H9 (cell line): Measurements from ENCODE around the gene KIAA1143. TPM values are rescaled to one million over a fixed set of nuclear protein-coding genes. Genes with fewer than 3 reads are reported as not detected.

ENCODE experiments used
- DNase-seq: peaks from one replicate; pipeline ENCODE4 v3.0.0-alpha.2; 2017
- H2AFZ ChIP-seq: one replicate; pipeline ENCODE4 v1.6.1; 2013; ENCODE audit warnings: mild to moderate bottlenecking, low read length, control low read depth, moderate library complexity
- H2AK5ac ChIP-seq: 2 replicates; pipeline ENCODE4 v1.6.1; 2013; ENCODE audit warnings: low read length, control low read depth, mixed read lengths; ENCODE audit not compliant: insufficient read length
- H2BK120ac ChIP-seq: one replicate; pipeline ENCODE4 v1.6.1; 2013; ENCODE audit warnings: low read depth, mild to moderate bottlenecking, low read length, control low read depth, inconsistent platforms; ENCODE audit not compliant: poor library complexity, severe bottlenecking
- H2BK12ac ChIP-seq: 2 replicates; pipeline ENCODE4 v1.6.1; 2013; ENCODE audit warnings: low read length, control low read depth, mixed read lengths, low read depth; ENCODE audit not compliant: insufficient read length
- H2BK15ac ChIP-seq: 2 replicates; pipeline ENCODE4 v1.6.1; 2013; ENCODE audit warnings: low read depth, low read length, control low read depth
- H2BK20ac ChIP-seq: one replicate; pipeline ENCODE4 v1.6.1; 2013; ENCODE audit warnings: low read depth, mild to moderate bottlenecking, low read length, control low read depth, inconsistent platforms; ENCODE audit not compliant: poor library complexity, severe bottlenecking
- H2BK5ac ChIP-seq: 2 replicates; pipeline ENCODE4 v1.6.1; 2013; ENCODE audit warnings: low read length, control low read depth, mixed read lengths; ENCODE audit not compliant: insufficient read length
- H3K14ac ChIP-seq: 2 replicates; pipeline ENCODE4 v1.6.1; 2013; ENCODE audit warnings: low read length, control low read depth; ENCODE audit not compliant: insufficient read depth
- H3K18ac ChIP-seq: 2 replicates; pipeline ENCODE4 v1.6.1; 2013; ENCODE audit warnings: low read depth, mild to moderate bottlenecking, mixed read lengths, low read length, control low read depth; ENCODE audit not compliant: insufficient read length
- H3K23ac ChIP-seq: 2 replicates; pipeline ENCODE4 v1.6.1; 2013; ENCODE audit warnings: low read length, control low read depth, mixed read lengths, low read depth; ENCODE audit not compliant: insufficient read length
- H3K23me2 ChIP-seq: 2 replicates; pipeline ENCODE4 v1.6.1; 2013; ENCODE audit warnings: low read depth, mild to moderate bottlenecking, mixed read lengths, low read length, control low read depth; ENCODE audit not compliant: insufficient read length, poor library complexity, severe bottlenecking
- H3K27ac ChIP-seq: 2 replicates; pipeline ENCODE4 v1.5.1; 2013; ENCODE audit warnings: low read length, control low read depth, mixed read lengths, low read depth; ENCODE audit not compliant: insufficient read length
- H3K27me3 ChIP-seq: 2 replicates; pipeline ENCODE4 v1.6.1; 2013; ENCODE audit warnings: low read length, control low read depth, inconsistent platforms; ENCODE audit not compliant: insufficient read depth
- H3K4ac ChIP-seq: 2 replicates; pipeline ENCODE4 v1.6.1; 2013; ENCODE audit warnings: low read depth, mild to moderate bottlenecking, control low read depth, inconsistent platforms, low read length, moderate library complexity
- H3K4me1 ChIP-seq: 2 replicates; pipeline ENCODE4 v1.6.1; 2013; ENCODE audit warnings: low read length, control low read depth, inconsistent platforms; ENCODE audit not compliant: insufficient read depth
- H3K4me2 ChIP-seq: 2 replicates; pipeline ENCODE4 v1.6.1; 2013; ENCODE audit warnings: low read length, control low read depth, mixed read lengths; ENCODE audit not compliant: insufficient read length, insufficient read depth
- H3K56ac ChIP-seq: 2 replicates; pipeline ENCODE4 v1.6.1; 2013; ENCODE audit warnings: low read depth, mild to moderate bottlenecking, mixed read lengths, low read length, control low read depth; ENCODE audit not compliant: insufficient read length
- H3K79me1 ChIP-seq: 2 replicates; pipeline ENCODE4 v1.6.1; 2013; ENCODE audit warnings: low read depth, mild to moderate bottlenecking, moderate library complexity, low read length, control low read depth, inconsistent platforms; ENCODE audit not compliant: insufficient read depth, poor library complexity, severe bottlenecking
- H3K79me2 ChIP-seq: 2 replicates; pipeline ENCODE4 v1.6.1; 2013; ENCODE audit warnings: low read length, control low read depth, inconsistent platforms; ENCODE audit not compliant: insufficient read depth
- H3K9ac ChIP-seq: 2 replicates; pipeline ENCODE4 v1.6.1; 2013; ENCODE audit warnings: low read length, control low read depth, mixed read lengths; ENCODE audit not compliant: insufficient read length; ENCODE audit errors: extremely low read depth
- H3K9me3 ChIP-seq: one replicate; pipeline ENCODE4 v1.6.1; 2013; ENCODE audit warnings: low read depth, low read length, inconsistent platforms; ENCODE audit not compliant: control insufficient read depth
- H3T11ph ChIP-seq: one replicate; pipeline ENCODE4 v1.6.1; 2013; ENCODE audit warnings: mild to moderate bottlenecking, low read length, control low read depth, inconsistent platforms
- H4K20me1 ChIP-seq: one replicate; pipeline ENCODE4 v1.6.1; 2013; ENCODE audit not compliant: control insufficient read depth, insufficient read length, insufficient read depth
- H4K5ac ChIP-seq: 2 replicates; pipeline ENCODE4 v1.6.1; 2013; ENCODE audit warnings: low read depth, mild to moderate bottlenecking, mixed read lengths, low read length, control low read depth; ENCODE audit not compliant: insufficient read length
- H4K8ac ChIP-seq: replicated peaks from 2 replicates; pipeline ENCODE4 v1.6.1; 2013; ENCODE audit warnings: low read length, control low read depth, mixed read lengths, low read depth; ENCODE audit not compliant: insufficient read length
- H4K91ac ChIP-seq: 2 replicates; pipeline ENCODE4 v1.6.1; 2013; ENCODE audit warnings: low read depth, mild to moderate bottlenecking, moderate library complexity, mixed read lengths, low read length, control low read depth; ENCODE audit not compliant: insufficient read length
- H3K27ac Mint-ChIP-seq, 3 experiments: 2 replicates in 2 of 3; 3 replicates in 1 of 3; pipeline ENCODE4 v1.8.0; 2020 to 2021; ENCODE audit warnings: mixed read lengths in 3 of 3, mild to moderate bottlenecking in 1 of 3, moderate library complexity in 1 of 3
- H3K27me3 Mint-ChIP-seq: 2 replicates; pipeline ENCODE4 v1.8.0; 2021; ENCODE audit warnings: low read depth, mild to moderate bottlenecking, moderate library complexity, mixed read lengths
- H3K36me3 Mint-ChIP-seq, 3 experiments: 2 replicates in 2 of 3; 3 replicates in 1 of 3; pipeline ENCODE4 v1.8.0; 2020 to 2021; ENCODE audit warnings: low read depth in 3 of 3, mixed read lengths in 3 of 3; ENCODE audit not compliant: insufficient read depth in 1 of 3
- H3K4me1 Mint-ChIP-seq, 2 experiments: 2 replicates each; pipeline ENCODE4 v1.8.0; 2020; ENCODE audit warnings: mixed read lengths in 2 of 2
- H3K4me3 Mint-ChIP-seq, 2 experiments: 2 replicates in 1 of 2; 3 replicates in 1 of 2; pipeline ENCODE4 v1.8.0; 2020 to 2021; ENCODE audit warnings: mild to moderate bottlenecking in 2 of 2, mixed read lengths in 2 of 2, moderate library complexity in 1 of 2
- H3K9me3 Mint-ChIP-seq, 2 experiments: 2 replicates in 1 of 2; 3 replicates in 1 of 2; pipeline ENCODE4 v1.8.0; 2020; ENCODE audit warnings: mild to moderate bottlenecking in 2 of 2, mixed read lengths in 2 of 2, moderate library complexity in 1 of 2
- CTCF ChIP-seq: fragments of 200-600 bp; sonication (generic); conservative IDR thresholded peaks from 3 replicates; pipeline ENCODE4 v1.8.0; 2021; ENCODE audit warnings: antibody characterized with exemption, mild to moderate bottlenecking
- WGBS: extraction: QIAGEN DNeasy Blood & Tissue Kit; methylation state at CpG from one replicate; pipeline ENCODE4 v1.1.7; 2013; ENCODE audit warnings: missing lambda C conversion rate, low lambda C conversion rate, mixed read lengths; ENCODE audit not compliant: insufficient read length; ENCODE audit errors: extremely low coverage; 5-methylcytosine and 5-hydroxymethylcytosine counted together
- total RNA-seq: library from RNA; stranded (reverse); gene quantifications from 2 replicates; pipeline ENCODE4 v1.2.1, GENCODE V29; 2021

Gene KIAA1143
- total RNA-seq, 1 experiment from 2014 or later = 47.0 TPM

DNA sequence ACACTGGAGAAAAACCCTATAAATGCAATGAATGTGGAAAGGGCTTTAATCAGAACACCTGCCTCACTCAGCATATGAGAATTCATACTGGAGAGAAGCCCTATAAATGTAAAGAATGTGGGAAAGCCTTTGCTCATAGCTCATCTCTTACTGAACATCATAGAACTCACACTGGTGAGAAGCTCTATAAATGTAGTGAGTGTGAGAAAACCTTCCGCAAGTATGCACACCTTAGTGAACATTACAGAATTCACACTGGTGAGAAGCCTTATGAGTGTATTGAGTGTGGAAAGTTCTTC, 39.4 kb downstream of the KIAA1143 start:
- Histone ChIP-seq H3K79me2 (no peaks in the 10 kb centered on the region), H2BK20ac (no peak overlapping the region), H3K4ac (no peak overlapping the region), H2AFZ (no peak overlapping the region), H2AK5ac (no peak overlapping the region), H2BK15ac (no peak overlapping the region), H4K8ac (no peak overlapping the region), H3K56ac (no peak overlapping the region), H3K14ac (no peak overlapping the region), H4K20me1 (no peaks in the 10 kb centered on the region), H3K18ac (no peak overlapping the region), H3K9me3 (peaks cover 78% of the 10 kb centered on the region), H3K4me1 (no peaks in the 10 kb centered on the region), H3K27ac (no peak overlapping the region), H3K23me2 (no peaks in the 10 kb centered on the region), H4K5ac (no peak overlapping the region), H3K23ac (no peak overlapping the region), H3K79me1 (no peaks in the 10 kb centered on the region), H3T11ph (no peak overlapping the region), H3K9ac (no peak overlapping the region), H2BK5ac (no peak overlapping the region), H3K27me3 (no peaks in the 10 kb centered on the region), H2BK120ac (no peak overlapping the region), H4K91ac (no peak overlapping the region), H2BK12ac (no peak overlapping the region), H3K4me2 (no peak overlapping the region)
- TF ChIP-seq CTCF = no peak
- Mint-ChIP-seq H3K27me3 (peaks cover 22% of the 10 kb centered on the region), H3K27ac (no peak overlapping the region), H3K36me3 (peaks cover 22 to 44% (median 36%) of the 10 kb centered on the region in 3 experiments), H3K4me1 (no peaks in the 10 kb centered on the region), H3K4me3 (no peak overlapping the region), H3K9me3 (peaks cover 86% of the 10 kb centered on the region in 2 experiments)
- DNase-seq = no peak
- no CpG with 5 or more reads among the region's 1 CpG for WGBS
